Activated CD4-positive, alpha-beta T cell treated with anti-CD3 and anti-CD28 coated beads, Interleukin-2, amount 10 ng/mL, durations not matched to agents 7 days and 5 days (primary cell): ENCODE data around the gene MGST1. TPM values are rescaled to one million over a fixed set of nuclear protein-coding genes. Genes with fewer than 3 reads are reported as not detected.

Source experiments
- CTCF ChIA-PET: fragments of 350-600 bp; sonication (Branson Sonifier 250); formaldehyde crosslinking; loops from one replicate; lab custom pipeline; 2021; ENCODE audit warnings: antibody characterized with exemption; lab: Charles Lee
- POLR2A ChIA-PET: fragments of 350-600 bp; sonication (Branson Sonifier 250); formaldehyde crosslinking; loops from one replicate; lab custom pipeline; 2021; ENCODE audit warnings: antibody characterized with exemption; lab: Charles Lee
- DNase-seq: peaks from one replicate; pipeline ENCODE4 v3.0.0-alpha.2; 2020
- H3K27ac Mint-ChIP-seq: one replicate; pipeline ENCODE4 v1.8.0; 2021; ENCODE audit warnings: mild to moderate bottlenecking, moderate library complexity, mixed read lengths
- H3K27me3 Mint-ChIP-seq: one replicate; pipeline ENCODE4 v1.8.0; 2021; ENCODE audit warnings: mixed read lengths
- H3K36me3 Mint-ChIP-seq: one replicate; pipeline ENCODE4 v1.8.0; 2021; ENCODE audit warnings: low read depth, mixed read lengths
- H3K4me1 Mint-ChIP-seq: one replicate; pipeline ENCODE4 v1.8.0; 2021; ENCODE audit warnings: mixed read lengths
- H3K4me3 Mint-ChIP-seq: one replicate; pipeline ENCODE4 v1.8.0; 2021; ENCODE audit warnings: mild to moderate bottlenecking, moderate library complexity, mixed read lengths
- H3K9me3 Mint-ChIP-seq: one replicate; pipeline ENCODE4 v1.8.0; 2021; ENCODE audit warnings: mixed read lengths
- total RNA-seq, 2 experiments: library from RNA; stranded (reverse); gene quantifications; one replicate each; pipeline ENCODE4 v1.2.3, GENCODE V29; 2021

Gene MGST1, protein sequence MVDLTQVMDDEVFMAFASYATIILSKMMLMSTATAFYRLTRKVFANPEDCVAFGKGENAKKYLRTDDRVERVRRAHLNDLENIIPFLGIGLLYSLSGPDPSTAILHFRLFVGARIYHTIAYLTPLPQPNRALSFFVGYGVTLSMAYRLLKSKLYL
- not detected for total RNA-seq

DNA sequence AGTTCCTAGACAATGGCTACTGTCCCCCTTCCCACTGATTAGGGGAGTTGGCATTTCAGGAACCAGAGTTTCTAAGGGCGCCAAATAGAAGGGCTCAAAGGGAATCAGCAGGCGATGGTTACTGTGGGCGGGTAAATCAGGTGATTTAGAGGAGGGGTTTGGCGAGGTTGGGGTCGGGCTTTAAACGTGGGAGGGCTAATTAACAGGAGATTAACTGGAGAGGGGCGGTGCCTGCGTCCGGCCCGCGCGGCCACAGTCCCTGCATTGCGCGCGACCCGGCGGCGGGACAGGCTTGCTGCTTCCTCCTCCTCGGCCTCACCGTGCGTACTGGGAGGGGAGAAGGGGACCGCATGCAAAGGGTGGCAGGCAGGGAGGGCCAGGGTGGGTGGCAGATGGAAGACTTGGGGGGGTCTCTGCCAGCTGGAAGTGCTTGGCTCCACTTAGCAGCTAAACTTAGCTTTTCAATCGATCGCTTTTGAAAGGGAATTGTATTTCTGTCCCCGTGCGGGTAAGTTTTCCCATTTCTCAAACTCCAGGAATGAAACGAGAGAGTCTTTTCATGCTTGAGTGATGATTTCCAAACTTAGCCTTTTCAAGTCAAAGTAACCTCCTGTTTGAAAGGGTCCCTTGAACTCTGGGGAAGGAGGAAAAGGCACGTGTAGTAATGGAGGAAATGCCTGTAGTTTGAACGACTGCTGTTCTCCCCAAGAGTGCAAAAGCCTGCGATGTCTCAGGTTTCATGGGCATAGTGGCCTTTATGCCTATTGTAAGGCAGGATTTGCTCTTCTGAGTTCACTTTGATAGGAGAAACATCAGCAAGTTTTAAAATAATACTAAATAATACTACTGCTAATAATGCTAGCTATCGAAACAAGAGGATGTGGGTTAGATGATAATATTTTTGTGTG is at the start of gene MGST1:
MGST1 (plus strand) TSS at position 255 of the 908 bp plus-strand sequence. CDS start 6,608 bp downstream, outside the sequence.
- no peak within 1 kb of the TSS for H3K27ac Mint-ChIP-seq
- CTCF ChIA-PET = no interaction called here
- H3K4me3 Mint-ChIP-seq = no peak within 1 kb of the TSS
- no peak for DNase-seq
- H3K36me3 Mint-ChIP-seq = no peaks in the 10 kb centered on the region
- POLR2A ChIA-PET = no interaction called here
- H3K27me3 Mint-ChIP-seq = peaks cover 8% of the 10 kb centered on the region
- H3K4me1 Mint-ChIP-seq = no peaks in the 10 kb centered on the region
- peaks cover under 1% of the 10 kb centered on the region for H3K9me3 Mint-ChIP-seq

DNA sequence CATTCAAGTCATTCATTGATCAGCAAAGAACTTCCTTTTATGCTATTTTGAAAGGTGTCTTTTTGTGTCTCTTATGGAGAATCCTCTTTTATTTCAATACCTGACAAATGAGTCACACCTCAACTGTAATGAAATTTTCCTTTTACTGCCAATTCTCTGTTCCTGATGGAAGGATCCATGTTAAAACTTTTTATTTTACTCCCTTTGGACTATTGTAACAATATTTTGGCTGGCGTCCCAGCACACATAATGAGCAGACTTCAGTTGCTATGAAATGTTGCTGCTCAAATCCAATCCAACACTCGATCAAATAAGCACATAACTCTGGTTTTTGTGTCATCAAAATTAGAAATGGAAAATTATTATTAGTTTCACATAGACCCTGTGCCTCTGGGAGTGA is 48.0 kb upstream of the MGST1 start:
- CTCF ChIA-PET = no interaction called here
- Mint-ChIP-seq H3K27ac (no peak overlapping the region), H3K4me1 (no peaks in the 10 kb centered on the region), H3K9me3 (no peaks in the 10 kb centered on the region), H3K36me3 (no peaks in the 10 kb centered on the region), H3K4me3 (no peak overlapping the region), H3K27me3 (no peaks in the 10 kb centered on the region)
- DNase-seq = no peak
- POLR2A ChIA-PET = no interaction called here

DNA sequence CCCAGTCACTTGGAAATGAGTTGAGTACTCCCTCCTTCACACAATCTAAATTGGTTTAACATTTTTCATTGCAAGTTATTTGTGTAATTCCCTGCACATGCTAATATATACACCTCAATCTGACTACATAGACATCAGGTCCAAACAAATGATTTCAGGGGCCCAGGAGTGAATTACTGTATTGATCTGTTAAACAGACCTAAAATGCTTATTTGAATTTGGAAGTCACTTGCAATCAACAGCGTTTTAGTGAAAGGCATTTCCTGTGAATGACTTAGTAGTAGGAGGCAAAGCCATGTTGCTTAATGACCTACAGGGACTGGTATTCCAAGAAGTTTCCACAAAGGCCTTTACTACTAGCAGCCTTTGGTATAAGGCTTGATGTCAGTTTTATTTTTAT is 47.3 kb upstream of the MGST1 start:
- no peaks in the 10 kb centered on the region for H3K27me3 Mint-ChIP-seq
- H3K27ac Mint-ChIP-seq = no peak overlapping the region
- no peak for DNase-seq
- no peaks in the 10 kb centered on the region for H3K9me3 Mint-ChIP-seq
- H3K4me3 Mint-ChIP-seq = no peak overlapping the region
- H3K4me1 Mint-ChIP-seq = no peaks in the 10 kb centered on the region
- POLR2A ChIA-PET = no interaction called here
- H3K36me3 Mint-ChIP-seq = no peaks in the 10 kb centered on the region
- CTCF ChIA-PET = no interaction called here

DNA sequence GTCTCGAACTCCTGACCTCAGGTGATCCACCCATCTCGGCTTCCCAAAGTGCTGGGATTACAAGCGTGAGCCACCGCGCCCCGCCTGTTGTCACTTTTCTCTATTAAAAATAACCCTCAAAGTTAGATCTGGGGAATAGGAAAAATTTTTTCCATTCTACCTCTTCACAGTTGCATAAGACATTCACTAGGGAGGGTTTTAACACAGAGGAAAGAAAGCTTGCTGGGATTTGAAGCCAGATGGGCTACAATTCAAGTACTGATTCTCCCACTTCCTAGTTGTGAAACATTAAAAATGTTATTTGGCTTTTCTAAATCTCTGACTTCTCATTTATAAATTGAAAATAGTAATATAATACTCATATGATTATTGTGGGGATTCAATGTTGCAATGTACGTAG is 46.7 kb upstream of the MGST1 start:
- no peaks in the 10 kb centered on the region for H3K27me3 Mint-ChIP-seq
- DNase-seq = no peak
- H3K4me3 Mint-ChIP-seq = no peak overlapping the region
- H3K9me3 Mint-ChIP-seq = no peaks in the 10 kb centered on the region
- ChIA-PET CTCF (no interaction called here), POLR2A (no interaction called here)
- H3K27ac Mint-ChIP-seq = no peak overlapping the region
- no peaks in the 10 kb centered on the region for H3K4me1 Mint-ChIP-seq
- no peaks in the 10 kb centered on the region for H3K36me3 Mint-ChIP-seq

DNA sequence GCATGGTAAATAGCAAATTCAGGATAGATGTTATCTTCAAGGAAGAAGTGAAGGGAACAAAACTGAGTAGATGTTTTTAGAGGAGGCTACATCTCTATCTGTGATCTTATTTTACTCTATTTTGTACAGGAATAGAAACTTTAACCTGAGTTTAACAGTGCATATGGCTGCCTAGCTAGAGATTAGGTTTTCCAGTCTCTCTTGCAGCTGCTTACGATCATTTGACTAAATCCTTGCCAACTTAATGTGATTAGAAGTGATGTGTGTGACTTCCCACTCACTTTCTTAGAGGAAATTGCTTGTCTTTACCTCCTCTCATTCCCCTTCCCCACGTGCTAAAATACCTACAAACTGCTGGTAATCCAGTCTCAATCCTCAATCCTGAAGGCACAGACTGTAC is 43.5 kb upstream of the MGST1 start:
- no peaks in the 10 kb centered on the region for H3K36me3 Mint-ChIP-seq
- H3K9me3 Mint-ChIP-seq = peaks cover 5% of the 10 kb centered on the region
- H3K4me3 Mint-ChIP-seq = no peak overlapping the region
- DNase-seq = no peak
- no peak overlapping the region for H3K27ac Mint-ChIP-seq
- H3K27me3 Mint-ChIP-seq = no peaks in the 10 kb centered on the region
- H3K4me1 Mint-ChIP-seq = no peaks in the 10 kb centered on the region
- POLR2A ChIA-PET = no interaction called here
- CTCF ChIA-PET = interaction anchor here (0.7 kb wide), 1 partner anchor 141 kb away, joined by 3 read pairs; no protein-coding TSS in a partner anchor

DNA sequence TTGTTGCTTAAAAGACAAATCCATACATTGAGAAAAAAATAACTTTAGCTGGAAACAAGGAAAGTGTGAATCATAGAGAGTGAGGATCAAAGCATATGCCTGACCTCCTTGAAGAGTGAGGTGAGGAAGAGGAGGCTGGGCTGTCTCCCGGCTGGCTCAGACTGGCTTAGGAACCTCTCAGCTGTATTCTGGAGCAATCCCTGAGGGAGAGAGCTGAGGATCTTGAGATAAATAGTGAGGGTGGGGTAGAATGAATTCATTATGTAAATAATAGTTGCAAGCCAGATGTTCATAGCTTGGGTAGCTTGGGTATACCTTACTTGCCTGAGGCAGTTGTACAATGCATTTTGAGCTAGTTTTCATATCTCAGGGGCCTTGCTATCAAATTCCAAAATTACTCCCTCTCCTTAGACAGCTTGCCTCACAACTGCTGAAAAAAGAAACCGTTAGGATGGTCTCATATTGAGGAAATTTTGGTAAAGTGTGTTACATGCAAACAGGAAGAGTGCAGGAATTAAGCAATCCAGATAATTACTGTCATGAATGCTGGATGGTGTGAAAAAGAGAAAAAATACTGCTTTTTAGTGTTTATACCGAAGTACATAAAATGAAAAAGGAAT is 39.5 kb upstream of the MGST1 start:
- H3K27ac Mint-ChIP-seq = no peak overlapping the region
- CTCF ChIA-PET = no interaction called here
- H3K36me3 Mint-ChIP-seq = no peaks in the 10 kb centered on the region
- H3K9me3 Mint-ChIP-seq = peaks cover 6% of the 10 kb centered on the region
- no peak overlapping the region for H3K4me3 Mint-ChIP-seq
- no peaks in the 10 kb centered on the region for H3K4me1 Mint-ChIP-seq
- POLR2A ChIA-PET = no interaction called here
- DNase-seq = no peak
- no peaks in the 10 kb centered on the region for H3K27me3 Mint-ChIP-seq

DNA sequence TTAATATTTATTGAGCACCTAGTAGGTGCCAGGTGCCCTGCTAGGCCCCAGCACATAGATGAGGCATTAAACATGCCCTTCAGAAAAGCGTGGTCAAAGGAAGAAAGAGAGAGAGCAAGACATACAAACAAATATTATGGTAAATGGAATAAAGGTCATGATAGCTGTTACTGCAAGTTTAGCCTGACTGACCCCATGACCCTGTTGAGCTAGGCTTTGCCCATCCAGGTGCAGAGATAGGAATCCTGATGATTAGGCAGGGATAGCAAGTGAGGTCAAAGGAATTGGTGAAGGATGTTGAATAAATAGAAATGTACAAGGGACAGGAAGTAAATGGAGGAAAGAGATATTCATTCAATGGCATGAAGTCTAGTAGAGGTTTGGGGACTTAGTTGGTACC is 36.5 kb upstream of the MGST1 start:
- Mint-ChIP-seq H3K4me3 (no peak overlapping the region), H3K27ac (no peak overlapping the region)

DNA sequence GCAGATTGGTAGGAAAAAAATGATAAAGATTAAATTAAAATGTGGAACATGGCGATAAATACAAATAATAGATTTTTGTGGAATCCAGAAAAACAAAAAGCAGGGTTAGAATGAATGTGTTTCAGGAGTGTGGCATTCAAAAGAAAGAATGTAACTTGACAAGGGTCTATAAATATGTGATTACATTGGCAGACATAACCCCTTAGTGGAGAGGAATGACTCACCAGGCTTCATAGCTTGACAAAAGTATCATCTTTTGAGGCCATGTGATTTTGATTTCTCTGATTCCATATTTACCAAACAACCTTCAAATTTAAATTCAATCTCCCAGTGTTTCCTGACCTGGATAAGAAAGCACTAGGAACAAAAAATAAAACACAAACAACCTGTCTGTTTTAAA is 24.4 kb upstream of the MGST1 start:
- no peak overlapping the region for H3K4me3 Mint-ChIP-seq
- no peaks in the 10 kb centered on the region for H3K36me3 Mint-ChIP-seq
- no peak overlapping the region for H3K27ac Mint-ChIP-seq
- ChIA-PET POLR2A (no interaction called here), CTCF (no interaction called here)
- no peak for DNase-seq
- peaks cover 2% of the 10 kb centered on the region for H3K9me3 Mint-ChIP-seq
- H3K4me1 Mint-ChIP-seq = no peaks in the 10 kb centered on the region
- H3K27me3 Mint-ChIP-seq = no peaks in the 10 kb centered on the region

More for the DNA sequence above, 36.5 kb upstream of the MGST1 start:
- Mint-ChIP-seq H3K27me3 (no peaks in the 10 kb centered on the region), H3K4me1 (no peaks in the 10 kb centered on the region), H3K9me3 (peaks cover 8% of the 10 kb centered on the region), H3K36me3 (no peaks in the 10 kb centered on the region)
- DNase-seq = no peak
- POLR2A ChIA-PET = no interaction called here
- CTCF ChIA-PET = no interaction called here

DNA sequence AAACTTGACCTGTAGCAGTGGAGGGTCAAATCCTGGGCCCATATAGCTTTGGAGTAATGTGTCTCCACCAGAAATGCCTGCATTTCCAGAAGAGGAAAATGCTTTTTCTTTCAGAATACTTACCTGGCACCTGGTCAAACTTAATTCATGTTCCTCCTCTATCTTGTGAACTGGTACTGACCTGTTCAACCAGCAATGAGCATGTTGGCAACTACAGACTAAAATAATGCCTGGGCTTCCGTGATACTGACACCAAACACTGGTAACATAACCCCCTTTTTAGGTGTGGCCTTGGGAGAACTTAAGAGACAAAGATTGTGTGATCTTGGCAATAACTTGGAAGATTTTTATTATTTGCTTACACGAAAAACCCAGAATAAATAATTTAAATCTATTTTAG is 23.8 kb upstream of the MGST1 start:
- no peak for DNase-seq
- Mint-ChIP-seq H3K4me3 (no peak overlapping the region), H3K9me3 (peaks cover 2% of the 10 kb centered on the region), H3K27me3 (no peaks in the 10 kb centered on the region), H3K36me3 (no peaks in the 10 kb centered on the region), H3K27ac (no peak overlapping the region), H3K4me1 (no peaks in the 10 kb centered on the region)
- ChIA-PET POLR2A (no interaction called here), CTCF (no interaction called here)

DNA sequence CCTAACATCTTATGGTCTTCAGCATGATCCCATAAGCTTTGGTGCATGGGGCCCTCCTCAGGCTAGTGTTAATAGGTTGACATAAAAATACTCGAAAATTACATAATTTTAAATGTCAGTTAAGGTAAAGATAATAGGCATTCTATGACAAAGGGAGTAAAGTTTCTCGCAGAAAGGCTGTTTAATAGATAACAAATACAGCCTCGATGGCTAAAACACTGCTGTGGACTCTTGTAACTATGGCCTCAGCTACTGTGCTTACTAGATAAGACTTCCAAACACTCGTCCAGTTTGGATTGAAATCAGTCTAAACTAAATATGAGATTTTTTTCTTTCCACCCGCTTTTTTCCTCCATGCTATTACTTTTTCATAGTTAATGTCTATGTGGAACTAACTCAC is 23.2 kb upstream of the MGST1 start:
- CTCF ChIA-PET = no interaction called here
- no peaks in the 10 kb centered on the region for H3K4me1 Mint-ChIP-seq
- H3K9me3 Mint-ChIP-seq = peaks cover 2% of the 10 kb centered on the region
- H3K27me3 Mint-ChIP-seq = no peaks in the 10 kb centered on the region
- POLR2A ChIA-PET = no interaction called here
- no peak for DNase-seq
- H3K4me3 Mint-ChIP-seq = no peak overlapping the region
- H3K36me3 Mint-ChIP-seq = no peaks in the 10 kb centered on the region
- H3K27ac Mint-ChIP-seq = no peak overlapping the region

DNA sequence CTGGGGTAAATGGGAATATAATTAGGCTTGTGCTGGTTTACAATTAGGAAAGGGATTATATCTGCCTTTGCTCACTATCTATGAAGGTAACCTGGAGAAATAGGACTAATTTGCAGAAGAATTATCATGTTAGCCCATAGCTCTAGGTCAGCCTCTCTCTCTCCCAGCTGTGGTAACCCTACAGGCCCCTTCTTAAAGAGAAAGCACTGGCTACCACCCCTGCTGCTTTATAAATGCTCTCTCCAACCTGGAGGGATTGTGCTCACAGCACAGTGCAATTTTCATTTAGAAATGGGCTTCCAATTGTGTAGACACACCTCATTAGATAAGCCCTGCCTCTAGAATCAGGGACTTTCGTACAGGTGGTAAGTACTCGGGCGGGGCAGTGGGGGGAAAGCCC is 22.7 kb upstream of the MGST1 start:
- H3K27me3 Mint-ChIP-seq = no peaks in the 10 kb centered on the region
- no peaks in the 10 kb centered on the region for H3K4me1 Mint-ChIP-seq
- ChIA-PET POLR2A (no interaction called here), CTCF (no interaction called here)
- H3K27ac Mint-ChIP-seq = no peak overlapping the region
- H3K4me3 Mint-ChIP-seq = no peak overlapping the region
- no peak for DNase-seq
- no peaks in the 10 kb centered on the region for H3K36me3 Mint-ChIP-seq
- H3K9me3 Mint-ChIP-seq = peaks cover 2% of the 10 kb centered on the region

DNA sequence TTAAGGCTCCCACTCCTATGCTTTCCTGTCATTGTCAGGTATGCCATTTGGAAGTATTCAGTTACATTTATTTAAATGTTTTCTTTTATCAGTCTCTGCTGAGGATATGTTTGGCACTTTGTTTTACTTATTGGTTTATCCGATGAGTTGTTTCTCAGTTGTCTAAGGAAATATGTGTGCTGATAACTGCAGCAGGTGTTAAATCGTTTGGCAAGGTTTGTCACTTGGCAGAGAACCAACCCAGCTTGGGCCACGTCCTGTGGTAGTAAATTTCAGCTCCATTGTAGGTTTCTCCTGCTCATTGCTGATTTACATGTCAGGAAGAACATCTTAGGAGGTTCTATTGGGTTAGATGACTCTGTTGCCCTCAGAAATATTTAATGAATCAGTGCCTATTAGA is 22.0 kb upstream of the MGST1 start:
- H3K27ac Mint-ChIP-seq = no peak overlapping the region
- no peaks in the 10 kb centered on the region for H3K4me1 Mint-ChIP-seq
- POLR2A ChIA-PET = no interaction called here
- no peak overlapping the region for H3K4me3 Mint-ChIP-seq
- CTCF ChIA-PET = no interaction called here
- H3K27me3 Mint-ChIP-seq = no peaks in the 10 kb centered on the region
- no peaks in the 10 kb centered on the region for H3K36me3 Mint-ChIP-seq
- H3K9me3 Mint-ChIP-seq = peaks cover 2% of the 10 kb centered on the region
- DNase-seq = no peak

DNA sequence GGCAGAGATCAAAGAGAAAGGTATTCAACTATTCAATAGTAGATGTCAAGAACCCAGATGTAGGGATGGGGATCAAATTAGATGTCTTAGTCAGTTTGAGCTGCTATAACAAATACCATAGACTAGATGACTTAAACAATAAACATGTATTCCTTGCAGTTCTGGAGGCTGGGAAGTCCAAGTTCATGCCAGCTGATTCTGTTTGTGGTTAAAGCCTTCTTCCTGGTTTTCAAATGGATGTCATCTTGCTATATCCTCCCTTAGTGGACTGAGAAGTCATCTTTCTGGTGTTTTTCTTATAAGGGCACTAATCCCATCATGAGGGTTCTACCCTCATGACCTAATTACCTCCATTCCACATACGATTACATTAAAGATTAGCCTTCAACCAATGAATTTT is 19.5 kb upstream of the MGST1 start:
- Mint-ChIP-seq H3K27ac (no peak overlapping the region), H3K36me3 (no peaks in the 10 kb centered on the region), H3K4me3 (no peak overlapping the region), H3K4me1 (no peaks in the 10 kb centered on the region), H3K27me3 (no peaks in the 10 kb centered on the region), H3K9me3 (peaks cover 3% of the 10 kb centered on the region)
- ChIA-PET CTCF (no interaction called here), POLR2A (no interaction called here)
- DNase-seq = no peak
